Dermis microvascular lymphatic vessel endothelial cell (primary cell): ENCODE results near the gene VWF. TPM values are rescaled to one million over a fixed set of nuclear protein-coding genes. Genes with fewer than 3 reads are reported as not detected.

Experiments
- DNase-seq, 2 donors: peaks; one replicate each; pipeline versions ENCODE4 v3.0.0 to v3.0.0-alpha.2; 2010; ENCODE audit warnings: low read depth in 2 of 2
- total RNA-seq: library from RNA; depleted of rRNA; stranded (reverse); fragments of >200 nt; gene quantifications from 2 replicates; pipeline ENCODE4 v1.2.1, GENCODE V29; 2014

Gene VWF
- total RNA-seq, 1 donor from 2014 or later, result 467 TPM

- DNase-seq, result no peak
These were observed 207.6 kb downstream of the VWF start for GRCh38 chr12:5916785-5917290.

- DNase-seq, result no peak
These were observed 209.0 kb downstream of the VWF start for GRCh38 chr12:5915511-5915910.

GRCh38 chr12:5914387-5915149, 209.9 kb downstream of the VWF start:
- no peak for DNase-seq

GRCh38 chr12:5913387-5913786, 211.1 kb downstream of the VWF start:
- DNase-seq, result no peak

- DNase-seq, result no peak
These were observed 211.8 kb downstream of the VWF start for GRCh38 chr12:5912437-5913334.

GRCh38 chr12:5912011-5912410, 212.5 kb downstream of the VWF start:
- no peak for DNase-seq

- DNase-seq, result no peak
These were observed 213.5 kb downstream of the VWF start for GRCh38 chr12:5910790-5911548.

GRCh38 chr12:5909560-5909959, 214.9 kb downstream of the VWF start:
- no peak for DNase-seq

- DNase-seq, result no peak
These were observed 216.2 kb downstream of the VWF start for GRCh38 chr12:5908251-5908650.

GRCh38 chr12:5907807-5908206, 216.7 kb downstream of the VWF start:
- no peak for DNase-seq

GRCh38 chr12:5905757-5906156, 218.7 kb downstream of the VWF start:
- no peak for DNase-seq

GRCh38 chr12:5904969-5905368, 219.5 kb downstream of the VWF start:
- no peak for DNase-seq

- no peak for DNase-seq
These were observed 220.0 kb downstream of the VWF start for GRCh38 chr12:5904441-5904840.

- DNase-seq, result no peak
These were observed 221.7 kb downstream of the VWF start for GRCh38 chr12:5902736-5903135.

- DNase-seq, result no peak
These were observed 223.1 kb downstream of the VWF start for GRCh38 chr12:5901416-5901815.

GRCh38 chr12:5900533-5901205, 223.8 kb downstream of the VWF start:
- no peak for DNase-seq

- no peak for DNase-seq
These were observed 224.4 kb downstream of the VWF start for GRCh38 chr12:5900076-5900475.

GRCh38 chr12:5899675-5900074, 224.8 kb downstream of the VWF start:
- no peak for DNase-seq

GRCh38 chr12:5898874-5899273, 225.6 kb downstream of the VWF start:
- no peak for DNase-seq
